H1 (cell line): ENCODE data around the gene GALNT2. TPM values are rescaled to one million over a fixed set of nuclear protein-coding genes. Genes with fewer than 3 reads are reported as not detected.

Experiments
- CTCF ChIA-PET: fragments of 300-600 bp; sonication (Branson Sonifier 250); formaldehyde crosslinking; loops from one replicate; lab custom pipeline; 2021; ENCODE audit not compliant: partially characterized antibody; lab: Charles Lee
- POLR2A ChIA-PET: fragments of 300-600 bp; sonication (Branson Sonifier 250); formaldehyde crosslinking; loops from one replicate; lab custom pipeline; 2021; ENCODE audit warnings: inconsistent platforms; ENCODE audit not compliant: partially characterized antibody; lab: Charles Lee
- DNase-seq, 2 experiments: peaks; one replicate each; pipeline versions ENCODE4 v3.0.0 to v3.0.0-alpha.2; 2010 to 2022; ENCODE audit warnings: low spot score in 2 of 2, low read depth in 1 of 2, mixed read lengths in 1 of 2
- FAIRE-seq: peaks from 2 replicates; lab custom pipeline; 2011; peaks lifted over from hg19 to GRCh38; lab: Jason Lieb, UNC
- H2AFZ ChIP-seq: 2 replicates; pipeline ENCODE4 v1.8.1; 2012; ENCODE audit warnings: low read length, inconsistent platforms
- H2AK5ac ChIP-seq: 2 replicates; pipeline ENCODE4 v1.6.1; 2013; ENCODE audit warnings: low read depth, low read length
- H2BK120ac ChIP-seq: replicated peaks from 2 replicates; pipeline ENCODE3; 2013; ENCODE audit warnings: low read depth, low read length, inconsistent platforms
- H2BK12ac ChIP-seq: 2 replicates; pipeline ENCODE4 v1.6.1; 2013; ENCODE audit warnings: low read depth, low read length
- H2BK15ac ChIP-seq: 2 replicates; pipeline ENCODE4 v1.6.1; 2013; ENCODE audit warnings: low read length
- H2BK20ac ChIP-seq: 2 replicates; pipeline ENCODE4 v1.6.1; 2013; ENCODE audit warnings: low read length
- H2BK5ac ChIP-seq: 2 replicates; pipeline ENCODE4 v1.6.1; 2013; ENCODE audit warnings: low read depth, low read length
- H3K14ac ChIP-seq: 2 replicates; pipeline ENCODE4 v1.6.1; 2013; ENCODE audit warnings: inconsistent platforms; ENCODE audit not compliant: insufficient read length
- H3K18ac ChIP-seq: 2 replicates; pipeline ENCODE4 v1.6.1; 2013; ENCODE audit warnings: low read length; ENCODE audit errors: extremely low read depth
- H3K23ac ChIP-seq: 2 replicates; pipeline ENCODE4 v1.6.1; 2013; ENCODE audit warnings: inconsistent platforms; ENCODE audit not compliant: insufficient read length
- H3K23me2 ChIP-seq: 2 replicates; pipeline ENCODE4 v1.6.1; 2013; ENCODE audit warnings: low read depth, low read length
- H3K27ac ChIP-seq: 2 replicates; pipeline ENCODE4 v1.6.1; 2011; ENCODE audit warnings: low read depth, low read length, inconsistent platforms
- H3K27me3 ChIP-seq, 4 experiments: replicated peaks in 1 of 4; 1 replicate in 1 of 4; 2 replicates in 3 of 4; pipeline versions ENCODE4 v1.6.1 to v1.8.1; 2011 to 2013; ENCODE audit warnings: low read length in 3 of 4, mild to moderate bottlenecking in 3 of 4, inconsistent platforms in 2 of 4, mixed read lengths in 2 of 4, moderate library complexity in 1 of 4; ENCODE audit not compliant: control insufficient read depth in 3 of 4, insufficient read depth in 3 of 4; ENCODE audit errors: extremely low read depth in 1 of 4
- H3K36me3 ChIP-seq, 4 experiments: 2 replicates each; pipeline versions ENCODE4 v1.6.1 to v1.8.1; 2011 to 2013; ENCODE audit warnings: mild to moderate bottlenecking in 4 of 4, low read length in 3 of 4, moderate library complexity in 2 of 4, control low read depth in 1 of 4, inconsistent platforms in 1 of 4; ENCODE audit not compliant: insufficient read depth in 4 of 4, control insufficient read depth in 2 of 4
- H3K4ac ChIP-seq: replicated peaks from 2 replicates; pipeline ENCODE3; 2013; ENCODE audit warnings: low read length, low read depth, mixed read lengths, inconsistent platforms; ENCODE audit not compliant: insufficient read length
- H3K4me1 ChIP-seq, 4 experiments: replicated peaks in 1 of 4; 1 replicate in 1 of 4; 2 replicates in 3 of 4; pipeline versions ENCODE4 v1.6.1 to v1.8.1; 2011 to 2013; ENCODE audit warnings: low read length in 3 of 4, inconsistent platforms in 2 of 4, mixed read lengths in 1 of 4; ENCODE audit not compliant: insufficient read depth in 4 of 4, control insufficient read depth in 3 of 4
- H3K4me2 ChIP-seq, 2 experiments: 2 replicates each; pipeline versions ENCODE4 v1.6.1 to v1.8.1; 2011 to 2013; ENCODE audit warnings: low read depth in 2 of 2, low read length in 2 of 2, control low read depth in 1 of 2, inconsistent platforms in 1 of 2, mild to moderate bottlenecking in 1 of 2; ENCODE audit not compliant: insufficient read depth in 1 of 2
- H3K4me3 ChIP-seq, 4 experiments: fragments of 200-600, 300-600 bp in 1 of 4; sonication (generic), shearing (Covaris generic), sonication (Bioruptor Twin) in 1 of 4; 2 replicates each; pipeline versions ENCODE4 v1.5.1 to v1.8.1; 2011 to 2016; ENCODE audit warnings: low read length in 4 of 4, low read depth in 3 of 4, control low read depth in 2 of 4, inconsistent platforms in 2 of 4, mild to moderate bottlenecking in 2 of 4, mixed read lengths in 1 of 4, moderate library complexity in 1 of 4; ENCODE audit not compliant: insufficient read depth in 2 of 4; ENCODE audit errors: extremely low read depth in 1 of 4
- H3K56ac ChIP-seq: replicated peaks from 2 replicates; pipeline ENCODE3; 2013; ENCODE audit warnings: low read depth, mild to moderate bottlenecking, mixed read lengths, low read length, inconsistent platforms; ENCODE audit not compliant: insufficient read length
- H3K79me1 ChIP-seq: 2 replicates; pipeline ENCODE4 v1.6.1; 2013; ENCODE audit warnings: low read depth, low read length, control low read depth
- H3K79me2 ChIP-seq, 2 experiments: 2 replicates each; pipeline versions ENCODE4 v1.6.1 to v1.8.1; 2012 to 2013; ENCODE audit warnings: low read length in 2 of 2, mild to moderate bottlenecking in 2 of 2, inconsistent platforms in 1 of 2; ENCODE audit not compliant: insufficient read depth in 2 of 2, control insufficient read depth in 1 of 2
- H3K9ac ChIP-seq, 4 experiments: replicated peaks in 1 of 4; 1 replicate in 1 of 4; 2 replicates in 3 of 4; pipeline versions ENCODE4 v1.6.1 to v1.8.1; 2011 to 2013; ENCODE audit warnings: low read depth in 3 of 4, low read length in 3 of 4, control low read depth in 2 of 4, mild to moderate bottlenecking in 2 of 4, moderate library complexity in 2 of 4, inconsistent platforms in 1 of 4; ENCODE audit errors: extremely low read depth in 1 of 4
- H3K9me3 ChIP-seq, 2 experiments: 2 replicates each; pipeline versions ENCODE4 v1.6.1 to v1.8.1; 2012 to 2013; ENCODE audit warnings: mild to moderate bottlenecking in 2 of 2, moderate library complexity in 2 of 2, control low read depth in 1 of 2, inconsistent platforms in 1 of 2, low read depth in 1 of 2, low read length in 1 of 2, mixed read lengths in 1 of 2; ENCODE audit not compliant: insufficient read depth in 2 of 2
- H4K20me1 ChIP-seq, 2 experiments: replicated peaks in 1 of 2; 2 replicates each; pipeline versions ENCODE3 to v1.8.1; 2011 to 2013; ENCODE audit warnings: inconsistent platforms in 2 of 2, low read length in 2 of 2, mild to moderate bottlenecking in 1 of 2; ENCODE audit not compliant: insufficient read depth in 2 of 2, control insufficient read depth in 1 of 2
- H4K5ac ChIP-seq: 2 replicates; pipeline ENCODE4 v1.6.1; 2013; ENCODE audit warnings: low read length, low read depth, mixed read lengths, inconsistent platforms; ENCODE audit not compliant: insufficient read length
- H4K8ac ChIP-seq: 2 replicates; pipeline ENCODE4 v1.8.0; 2013; ENCODE audit warnings: mild to moderate bottlenecking, moderate library complexity, low read length, inconsistent platforms; ENCODE audit not compliant: insufficient read depth; ENCODE audit errors: extremely low read depth
- H4K91ac ChIP-seq: replicated peaks from 2 replicates; pipeline ENCODE3; 2013; ENCODE audit warnings: low read length, mixed read lengths, inconsistent platforms; ENCODE audit not compliant: insufficient read length
- BRCA1 ChIP-seq: IDR thresholded peaks from 2 replicates; pipeline ENCODE4 v1.6.1; 2012; ENCODE audit warnings: low read depth, low read length, improper control_type of control experiment
- EP300 ChIP-seq, 2 experiments: IDR thresholded peaks; 1 replicate in 1 of 2; 2 replicates in 1 of 2; pipeline ENCODE4 v1.6.1; 2011 to 2012; ENCODE audit warnings: low read depth in 2 of 2, low read length in 2 of 2, mild to moderate bottlenecking in 2 of 2, borderline replicate concordance in 1 of 2, inconsistent platforms in 1 of 2, moderate library complexity in 1 of 2
- GTF2F1 ChIP-seq: IDR thresholded peaks from 2 replicates; pipeline ENCODE4 v1.6.1; 2012; ENCODE audit warnings: low read depth, low read length, improper control_type of control experiment, borderline replicate concordance
- HDAC2 ChIP-seq, 2 experiments: fragments of 300-600 bp in 1 of 2; sonication (generic) in 1 of 2; IDR thresholded peaks; 2 replicates each; pipeline ENCODE4 v1.6.1; 2011 to 2012; ENCODE audit warnings: low read depth in 2 of 2, low read length in 2 of 2, mild to moderate bottlenecking in 2 of 2, moderate library complexity in 2 of 2, borderline replicate concordance in 1 of 2, inconsistent platforms in 1 of 2
- HDAC6 ChIP-seq: IDR thresholded peaks from one replicate; pipeline ENCODE4 v1.7.1; 2012; ENCODE audit warnings: low read depth, mild to moderate bottlenecking, inconsistent platforms, low read length, moderate library complexity
- JUN ChIP-seq: IDR thresholded peaks from 2 replicates; pipeline ENCODE4 v1.6.1; 2011; ENCODE audit warnings: low read depth, mild to moderate bottlenecking, improper control_type of control experiment, low read length
- SIX5 ChIP-seq: IDR thresholded peaks from 2 replicates; pipeline ENCODE4 v1.6.1; 2011; ENCODE audit warnings: mild to moderate bottlenecking, low read depth, low read length
- YY1 ChIP-seq: IDR thresholded peaks from 2 replicates; pipeline ENCODE4 v1.6.1; 2011; ENCODE audit warnings: low read depth, mild to moderate bottlenecking, low read length
- ZNF274 ChIP-seq: IDR thresholded peaks from 2 replicates; pipeline ENCODE4 v1.7.0; 2012; ENCODE audit warnings: low read length, borderline replicate concordance; ENCODE audit errors: extremely low read depth
- WGBS, 2 experiments: shearing (Covaris generic) in 1 of 2; methylation state at CpG; one replicate each; pipeline versions ENCODE4 v1.1.6 to v1.1.7; 2013 to 2015; ENCODE audit warnings: low lambda C conversion rate in 2 of 2, mixed read lengths in 2 of 2, inconsistent platforms in 1 of 2, low coverage in 1 of 2, missing lambda C conversion rate in 1 of 2; ENCODE audit not compliant: insufficient replicate concordance in 2 of 2, insufficient coverage in 1 of 2, insufficient read length in 1 of 2; ENCODE audit errors: extremely low coverage in 1 of 2, missing lambda C conversion rate in 1 of 2; 5-methylcytosine and 5-hydroxymethylcytosine counted together
- polyA plus RNA-seq, 7 experiments: library from polyadenylated mRNA; depleted of rRNA in 3 of 7; stranded (reverse) in 5 of 7; unstranded in 2 of 7; fragments of >200 nt in 5 of 7; fragments of 200-250 nt in 2 of 7; gene quantifications; 1 replicate in 5 of 7; 2 replicates in 1 of 7; 4 replicates in 1 of 7; pipeline versions ENCODE4 v1.2.1 to v1.2.3, GENCODE V29; 2011 to 2013; ENCODE audit warnings: missing spikeins in 2 of 7, mixed read lengths in 2 of 7
- total RNA-seq: library from RNA; stranded (reverse); fragmentation: NEBNext Ultra II Directional; extraction: Animal tissue kit (Norgen Biotek cat#: 25700); gene quantifications from 2 replicates; pipeline ENCODE4 v1.2.1, GENCODE V29; 2021
- TF ChIP-seq, protein P1 (sequence below): IDR thresholded peaks from 2 replicates; pipeline ENCODE4 v1.6.1; 2012; ENCODE audit warnings: inconsistent platforms

Gene GALNT2
- total and polyA plus RNA-seq, 2 of the 8 experiments (the other 6 are each of a cell fraction or from before 2014, with no cell fraction given), result 34.5 to 75.3 TPM

DNA sequence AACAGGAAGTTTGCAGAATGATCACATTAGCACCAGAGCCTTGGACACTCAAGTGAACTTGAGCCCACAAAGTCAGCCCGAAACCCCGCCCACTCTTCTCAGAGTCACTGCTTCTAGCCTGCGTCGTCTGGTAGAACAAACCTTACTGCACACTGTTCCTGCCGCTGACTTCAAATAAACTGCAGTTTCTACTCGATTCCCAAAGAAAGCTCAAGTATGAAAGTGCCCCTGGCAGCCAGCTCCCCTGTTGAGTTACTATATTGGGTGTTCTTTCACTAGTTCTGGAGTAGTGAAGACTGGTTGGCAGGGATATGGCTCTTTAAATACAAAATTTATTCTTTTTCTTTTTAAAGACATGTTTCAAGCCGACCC lies 164.7 kb downstream of the GALNT2 start:
- H3K9me3 ChIP-seq, result no peaks in the 10 kb centered on the region
- no peak overlapping the region for H2AK5ac ChIP-seq
- H3K4me1 ChIP-seq, result peaks cover 0 to 16% (median 9%) of the 10 kb centered on the region in 4 experiments; a peak in 6 of 7 replicates
- no peak overlapping the region for H3K14ac ChIP-seq
- H3K4me2 ChIP-seq, result peak overlapping the region; percentile 13 to 54; a peak in 2 of 4 replicates
- TF ChIP-seq SIX5, result no peak
- TF ChIP-seq BRCA1, result no peak
- no peak for TF ChIP-seq JUN
- no peak for TF ChIP-seq ZNF274
- TF ChIP-seq GTF2F1, result no peak
- TF ChIP-seq, protein P1, sequence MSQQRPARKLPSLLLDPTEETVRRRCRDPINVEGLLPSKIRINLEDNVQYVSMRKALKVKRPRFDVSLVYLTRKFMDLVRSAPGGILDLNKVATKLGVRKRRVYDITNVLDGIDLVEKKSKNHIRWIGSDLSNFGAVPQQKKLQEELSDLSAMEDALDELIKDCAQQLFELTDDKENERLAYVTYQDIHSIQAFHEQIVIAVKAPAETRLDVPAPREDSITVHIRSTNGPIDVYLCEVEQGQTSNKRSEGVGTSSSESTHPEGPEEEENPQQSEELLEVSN, result no peak
- TF ChIP-seq HDAC6, result no peak
- TF ChIP-seq HDAC2 (IDR thresholded peaks at IDR 0.05; ENCODE audit: borderline replicate concordance in 1 of 2, low read depth in 2 of 2, low read length in 2 of 2), result no peak
- no peak for TF ChIP-seq EP300 (IDR thresholded peaks at IDR 0.05; ENCODE audit: borderline replicate concordance in 1 of 2, low read depth in 2 of 2, low read length in 2 of 2)
- no peak for TF ChIP-seq YY1
- no peak overlapping the region for H4K8ac ChIP-seq
- H3K23me2 ChIP-seq, result no peaks in the 10 kb centered on the region
- POLR2A ChIA-PET, result interaction anchor here (0.6 to 1.2 kb wide), 2 partner anchors 11 to 18 kb away, joined by 3 read pairs; no protein-coding TSS in a partner anchor
- no peak overlapping the region for H3K9ac ChIP-seq
- H3K36me3 ChIP-seq, result no peaks in the 10 kb centered on the region
- FAIRE-seq (no peak), DNase-seq (no peak)
- no peak overlapping the region for H2AFZ ChIP-seq
- no peak overlapping the region for H3K4ac ChIP-seq
- no peak overlapping the region for H3K27ac ChIP-seq
- CTCF ChIA-PET, result interaction anchor here (0.6 to 2.0 kb wide), 4 partner anchors 11 to 111 kb away, joined by 3 to 11 read pairs (median 6); no protein-coding TSS in a partner anchor
- no peak overlapping the region for H2BK12ac ChIP-seq
- H2BK5ac ChIP-seq, result no peak overlapping the region
- no peak overlapping the region for H2BK20ac ChIP-seq
- H4K91ac ChIP-seq, result no peak overlapping the region
- no peak overlapping the region; a peak in 1 of 8 replicates for H3K4me3 ChIP-seq
- no peak overlapping the region for H3K23ac ChIP-seq
- H3K79me2 ChIP-seq, result no peaks in the 10 kb centered on the region
- no peak overlapping the region for H3K18ac ChIP-seq
- WGBS, 2 experiments, result 67% methylated on average over 7 of the region's 7 CpGs; no CpG with 5 or more reads in 1 of the 2 experiments
- H3K79me1 ChIP-seq, result peaks cover 2% of the 10 kb centered on the region; the same call in 1 of the 2 replicates
- no peaks in the 10 kb centered on the region for H3K27me3 ChIP-seq
- H2BK120ac ChIP-seq, result no peak overlapping the region
- H2BK15ac ChIP-seq, result no peak overlapping the region
- H4K5ac ChIP-seq, result no peak overlapping the region
- peaks cover 0 to 1% of the 10 kb centered on the region in 2 experiments for H4K20me1 ChIP-seq
- no peak overlapping the region for H3K56ac ChIP-seq
